ENCODE data around the gene USP12.

USP12 gene

DNA sequence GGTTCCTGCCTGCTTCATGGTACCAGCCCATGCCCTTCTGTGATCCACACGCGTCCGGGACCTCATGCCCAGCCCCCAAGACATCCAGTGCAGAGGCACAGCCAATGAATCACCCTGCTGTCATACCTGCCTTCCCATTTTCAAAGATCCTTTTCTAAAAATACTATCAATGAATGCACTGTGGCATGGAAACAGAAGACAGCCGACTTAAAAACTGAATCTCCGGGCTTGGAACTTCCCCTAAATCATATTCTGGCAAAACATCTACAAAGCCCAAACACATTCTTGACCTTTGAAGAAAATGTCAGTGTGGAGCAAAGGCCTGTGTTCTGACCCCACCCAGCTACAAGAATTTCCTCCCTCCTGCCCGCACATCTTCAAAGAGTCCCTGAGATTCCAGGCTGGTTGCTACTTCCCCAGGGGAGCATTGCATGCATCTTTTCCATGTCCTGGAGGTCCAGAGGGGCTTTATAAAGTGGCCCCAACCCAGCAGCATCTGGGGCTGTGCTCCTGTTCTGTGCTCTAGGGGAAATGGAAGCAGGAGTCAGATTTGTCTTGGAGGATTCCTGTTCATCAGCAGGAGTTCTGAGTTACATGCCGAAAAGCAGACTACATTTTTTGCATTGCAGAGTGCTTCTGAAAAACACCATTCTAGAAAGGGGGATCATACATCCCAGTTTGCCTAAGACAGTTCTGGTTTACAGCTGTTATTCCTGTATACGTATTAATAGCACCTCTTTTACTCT is 135.2 kb downstream of the USP12 start:
- no peak for DNase-seq (ENCODE audit: low read depth in 2 of 2)

DNA sequence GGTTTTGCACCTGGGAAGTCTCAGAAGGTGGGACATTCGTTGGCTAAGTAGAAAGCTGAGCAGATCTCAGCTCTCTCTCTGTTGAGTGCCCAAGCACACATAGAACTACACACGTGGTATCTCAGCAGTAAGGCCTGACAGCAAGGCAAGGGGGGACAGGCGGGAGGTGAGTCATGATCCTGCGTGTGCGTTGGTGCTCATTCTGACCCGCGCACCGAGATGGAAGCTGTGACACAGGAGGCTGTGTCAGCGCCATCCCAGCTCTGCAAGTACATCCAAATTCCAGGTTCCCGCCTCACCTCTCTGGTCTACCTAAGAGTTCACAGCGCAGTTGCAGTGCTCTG is 135.7 kb downstream of the USP12 start:
- DNase-seq (ENCODE audit: low read depth in 2 of 2) = no peak

DNA sequence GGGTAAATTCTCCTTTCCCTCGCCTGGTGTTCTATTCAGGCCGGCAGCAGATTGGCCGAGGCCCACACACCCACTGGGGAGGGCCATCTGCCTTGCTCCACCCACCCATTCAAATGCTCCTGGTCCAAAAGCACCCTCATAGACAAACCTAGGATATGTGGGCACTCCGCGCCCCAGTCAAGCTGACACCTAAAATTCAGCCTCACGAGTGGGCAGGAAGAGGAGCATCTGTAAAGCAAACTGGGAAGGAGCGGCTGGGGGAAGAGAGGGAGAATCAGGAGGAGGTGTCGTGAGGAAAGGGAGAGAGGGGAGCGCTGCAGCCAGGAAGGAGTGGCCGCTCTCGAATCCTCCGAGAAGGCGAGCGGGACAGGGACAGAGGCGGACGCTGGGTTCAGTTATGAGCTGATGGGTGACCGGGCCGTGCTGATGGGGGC is 136.9 kb downstream of the USP12 start:
- no peak for DNase-seq (ENCODE audit: low read depth in 2 of 2)

DNA sequence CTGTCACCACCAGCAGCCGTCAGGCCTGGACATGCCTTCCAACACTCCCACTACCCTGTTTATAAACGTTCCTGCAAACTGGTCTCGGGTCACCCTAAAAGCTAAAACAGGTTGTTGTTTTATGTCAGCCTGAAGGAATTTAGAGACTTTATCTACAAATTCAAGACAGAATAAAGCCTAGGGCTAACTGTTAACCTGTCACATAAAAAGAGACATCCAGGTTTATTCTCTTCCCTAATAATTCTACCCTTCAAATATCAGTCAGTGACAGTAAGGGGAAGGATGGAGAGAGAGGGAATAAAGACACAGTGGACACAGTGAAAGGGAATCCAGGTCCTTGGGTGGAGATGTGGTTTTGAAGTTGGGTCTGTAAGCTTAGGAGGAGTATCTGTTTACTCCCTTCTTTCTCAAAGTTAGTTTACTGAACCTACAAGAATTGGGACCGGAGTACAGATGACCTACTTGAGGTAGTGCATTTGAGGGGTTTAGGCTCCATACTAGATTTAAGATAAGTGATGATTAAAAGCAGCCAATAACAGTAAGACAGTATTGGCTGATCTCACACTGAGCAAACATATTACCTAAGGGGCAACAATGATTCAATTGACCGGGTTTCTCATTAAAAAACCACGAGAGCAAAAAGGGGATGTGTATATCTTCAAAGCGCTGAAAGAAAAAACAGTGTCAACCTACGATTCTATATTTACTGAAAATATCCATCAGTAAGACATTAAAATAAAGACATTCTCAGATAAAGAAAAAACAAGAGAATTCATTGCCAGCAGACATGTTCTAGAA is 142.7 kb downstream of the USP12 start:
- no peak for DNase-seq (ENCODE audit: low read depth in 2 of 2)

DNA sequence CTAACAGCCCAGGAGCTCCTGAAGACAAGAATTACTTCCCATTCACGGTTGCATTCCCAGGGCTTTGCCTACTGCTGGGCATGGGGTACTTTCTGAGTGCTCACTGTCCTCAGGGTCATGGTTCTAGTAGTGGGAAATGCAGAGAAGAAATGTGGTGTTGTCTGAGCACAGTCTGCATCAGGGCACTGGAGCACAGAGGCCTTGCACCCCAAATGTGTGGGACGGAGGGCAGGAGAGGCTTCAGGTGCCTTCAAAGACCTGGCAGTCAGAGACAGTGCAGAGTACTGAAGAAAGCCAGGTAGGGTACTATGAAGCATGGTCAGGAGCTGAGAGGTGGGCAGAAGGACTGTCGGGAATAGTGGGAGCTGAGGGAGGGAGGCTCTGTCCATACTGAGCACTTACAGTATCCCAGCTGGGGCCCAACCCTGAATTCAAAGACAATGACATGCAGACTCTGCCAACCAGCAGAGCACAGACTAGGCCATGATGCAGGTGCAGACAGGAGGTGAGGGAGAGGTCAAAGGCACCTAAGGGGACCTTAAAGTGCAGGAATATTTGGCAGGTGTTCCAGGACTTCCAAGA is 144.4 kb downstream of the USP12 start:
- no peak for DNase-seq (ENCODE audit: low read depth in 2 of 2)

DNA sequence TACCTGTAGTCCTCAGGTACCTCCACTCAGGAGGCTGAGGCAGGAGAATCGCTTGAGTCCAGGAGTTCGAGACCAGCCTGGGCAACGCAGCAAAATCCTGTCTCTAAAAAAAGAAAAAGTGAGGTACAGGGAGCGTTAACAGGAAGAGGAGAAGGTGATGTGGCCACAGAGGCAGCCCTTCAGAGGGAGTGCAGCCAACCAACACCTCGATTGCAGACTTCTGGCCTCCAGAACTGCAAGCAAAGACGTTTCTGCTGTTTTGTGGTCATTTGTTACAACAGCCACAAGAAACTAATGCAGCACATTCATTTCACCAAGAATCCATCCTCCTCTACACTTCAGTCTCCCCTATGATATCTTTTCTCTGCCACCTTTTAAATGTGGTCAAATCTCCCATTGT is 145.2 kb downstream of the USP12 start:
- no peak for DNase-seq (ENCODE audit: low read depth in 2 of 2)

DNA sequence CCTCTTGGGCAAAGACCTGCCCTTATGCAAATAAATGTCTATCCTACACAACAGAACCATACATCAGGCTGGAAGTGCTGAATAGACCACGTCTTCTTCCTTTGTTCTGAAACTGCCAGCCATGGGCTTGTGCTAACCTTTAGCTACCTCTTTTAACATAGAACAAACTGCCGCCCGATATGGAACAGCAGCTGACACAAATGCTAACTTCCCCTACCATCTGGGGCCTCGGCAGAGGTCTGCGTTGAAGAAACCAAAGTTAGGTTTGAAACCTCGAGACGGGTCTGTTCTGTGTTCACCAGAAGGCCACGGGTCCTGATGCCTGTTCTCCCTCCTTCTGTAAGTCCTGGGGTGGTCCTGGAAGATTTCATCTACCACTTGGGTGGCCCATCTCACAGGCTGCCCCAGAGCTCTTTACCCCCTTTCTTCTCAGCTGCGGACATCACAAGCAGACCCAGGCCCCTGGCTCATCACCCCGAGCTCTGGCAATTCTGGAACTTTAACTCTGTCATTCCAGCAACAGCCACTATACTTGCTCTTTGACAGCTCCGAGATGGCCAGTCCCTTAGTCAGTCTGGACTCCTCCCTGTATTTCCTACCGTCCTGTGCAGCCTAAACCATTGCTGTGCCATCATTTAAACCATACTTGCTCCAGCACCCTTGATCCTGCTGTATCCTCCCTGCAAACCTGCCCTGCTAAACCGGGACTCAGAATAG is 146.7 kb downstream of the USP12 start:
- no peak for DNase-seq (ENCODE audit: low read depth in 2 of 2)

DNA sequence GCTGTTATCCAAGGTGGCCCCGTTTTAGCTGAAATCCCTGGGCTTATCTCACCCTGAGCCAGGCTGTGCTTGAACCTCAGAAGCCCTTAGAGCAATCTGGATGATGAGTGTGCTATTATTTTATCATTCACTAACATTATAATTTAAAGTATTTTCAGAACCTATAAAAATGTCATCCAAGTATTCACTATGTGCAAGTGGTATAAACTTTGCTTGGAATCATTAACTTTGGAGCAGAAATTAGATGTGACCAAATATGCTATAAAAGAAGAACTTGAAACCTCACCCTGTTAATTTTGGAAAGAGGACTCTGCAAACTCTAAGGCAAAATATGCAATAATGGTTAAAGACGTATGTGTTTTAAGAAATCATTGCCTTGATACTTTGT is 147.5 kb downstream of the USP12 start:
- no peak for DNase-seq (ENCODE audit: low read depth in 2 of 2)

DNA sequence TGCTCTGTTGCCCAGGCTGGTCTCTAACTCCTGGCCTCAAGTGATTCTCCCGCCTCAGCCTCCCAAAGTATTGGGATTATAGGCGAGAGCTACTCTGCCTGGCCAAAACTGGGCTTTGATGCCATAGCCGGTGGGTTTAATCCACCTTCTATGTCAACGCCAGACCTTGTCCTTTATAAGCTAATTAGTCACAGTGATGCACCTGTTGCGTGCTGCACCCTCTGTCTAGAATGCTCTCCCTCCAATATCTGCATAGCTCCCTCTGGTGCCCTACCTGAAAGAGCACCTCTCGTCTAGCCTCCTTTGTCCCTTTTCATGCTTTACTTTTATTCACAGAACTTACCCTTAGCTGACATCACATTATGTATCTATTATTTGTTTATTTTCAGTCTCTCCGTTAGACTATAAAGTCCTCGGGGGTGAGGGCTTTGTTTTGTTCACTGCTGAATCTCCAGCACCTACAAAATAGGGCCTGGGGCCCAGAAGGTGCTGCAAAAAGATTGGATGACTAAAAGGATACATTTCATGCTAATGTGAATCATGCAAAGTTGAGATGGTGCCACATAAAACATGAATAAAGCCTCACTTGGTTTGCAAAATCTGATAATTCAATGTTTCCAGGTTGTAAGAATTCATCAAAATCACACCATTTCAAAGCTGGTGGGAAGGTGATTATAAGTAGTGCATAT is 148.1 kb downstream of the USP12 start:
- no peak for DNase-seq (ENCODE audit: low read depth in 2 of 2)

DNA sequence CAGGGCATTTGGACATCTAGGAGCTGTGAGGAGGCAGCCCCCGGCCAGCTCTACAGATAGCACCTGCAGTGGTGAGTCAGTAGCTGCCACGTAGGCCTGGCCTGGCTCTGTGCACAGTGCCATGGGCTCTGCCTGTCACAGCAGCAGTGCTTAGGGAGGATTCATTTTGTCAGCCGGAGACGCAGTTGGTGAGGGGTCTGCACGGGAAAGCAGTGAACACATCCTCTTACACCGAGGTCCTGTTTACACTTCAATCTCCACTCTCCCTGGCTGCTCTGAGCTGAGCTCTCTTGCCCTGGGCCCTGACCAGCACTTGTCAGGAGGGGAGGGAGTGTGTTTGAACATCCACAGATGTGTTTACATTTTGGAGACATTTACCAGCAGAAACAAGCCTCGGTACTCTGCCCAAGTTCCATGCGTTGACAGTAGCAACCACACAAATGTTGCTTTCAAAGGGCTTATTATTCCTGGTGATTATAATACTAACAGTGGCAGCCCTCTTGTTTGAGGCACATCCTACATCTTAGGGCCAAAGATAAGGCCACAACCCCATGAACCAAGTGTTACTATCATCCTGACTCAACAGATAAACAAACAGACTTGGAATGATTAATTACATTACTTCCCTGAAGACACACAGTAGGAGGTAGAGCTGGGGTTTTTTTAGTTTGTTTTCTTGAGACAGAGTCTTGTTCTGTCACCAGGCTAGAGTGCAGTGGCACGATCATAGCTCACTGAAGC is 148.9 kb downstream of the USP12 start:
- no peak for DNase-seq (ENCODE audit: low read depth in 2 of 2)

DNA sequence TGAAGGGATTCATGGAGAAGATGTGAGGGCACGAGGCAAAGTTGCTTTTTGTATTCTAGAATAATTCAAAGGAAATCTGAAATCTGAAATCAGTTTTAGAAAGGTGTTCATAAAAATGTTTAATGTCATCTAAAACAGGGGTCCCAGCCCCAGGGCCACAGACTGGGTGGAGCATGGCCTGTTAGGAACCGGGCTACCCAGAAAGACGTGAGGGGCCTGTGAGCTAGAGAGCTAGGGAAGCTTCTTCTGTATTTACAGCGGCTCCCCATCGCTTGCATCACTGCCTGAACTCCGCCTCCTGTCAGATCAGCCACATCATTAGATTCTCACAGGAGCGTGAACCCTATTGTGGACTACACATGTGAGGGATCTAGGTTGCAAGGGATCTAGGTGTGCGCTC is 151.2 kb downstream of the USP12 start:
- no peak for DNase-seq (ENCODE audit: low read depth in 2 of 2)

DNA sequence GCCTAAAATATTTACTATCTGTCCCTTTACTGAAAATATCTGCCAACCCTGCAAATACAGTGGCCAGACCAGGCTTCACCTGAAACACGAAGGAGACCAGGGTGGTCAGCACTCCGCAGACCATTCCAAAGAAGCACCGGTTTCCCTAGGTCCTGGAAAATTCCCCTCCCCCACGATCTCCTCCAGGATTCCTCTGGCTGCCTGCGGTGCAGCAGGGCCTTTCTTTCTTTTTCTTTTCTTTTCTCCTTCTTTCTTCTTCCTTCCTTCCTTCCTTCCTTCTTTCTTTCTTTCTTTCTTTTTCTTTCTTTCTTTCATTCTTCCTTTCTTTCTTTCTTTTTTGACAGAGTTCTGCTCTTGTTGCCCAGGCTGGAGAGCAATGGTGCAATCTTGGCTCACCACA is 152.7 kb downstream of the USP12 start:
- DNase-seq (ENCODE audit: low read depth in 2 of 2) = no peak

DNA sequence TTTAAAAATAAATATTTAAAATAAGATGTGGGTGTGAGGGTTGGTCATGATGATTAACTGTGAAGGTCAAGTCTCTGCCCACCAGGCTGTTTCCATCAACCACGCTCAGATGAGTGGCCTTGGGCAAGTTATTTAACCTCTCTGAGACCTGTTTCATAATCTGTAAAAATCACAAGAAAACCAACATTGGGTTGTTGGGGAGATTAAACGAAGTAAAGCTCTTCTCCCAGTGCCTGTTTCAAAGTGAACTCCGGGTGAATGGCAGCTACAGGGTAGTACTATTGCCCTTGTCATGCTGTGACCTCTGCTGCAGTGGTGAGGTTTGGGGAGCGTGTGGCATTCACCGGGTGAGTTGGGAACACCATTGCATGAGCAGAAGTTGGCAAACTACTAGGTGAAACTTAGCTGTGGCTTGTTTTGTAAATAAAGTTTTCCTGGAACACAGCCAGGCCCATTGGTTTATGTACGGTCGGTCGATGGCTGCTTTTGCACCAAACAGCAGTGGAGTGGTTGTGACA is 153.2 kb downstream of the USP12 start:
- DNase-seq (ENCODE audit: low read depth in 2 of 2) = no peak

DNA sequence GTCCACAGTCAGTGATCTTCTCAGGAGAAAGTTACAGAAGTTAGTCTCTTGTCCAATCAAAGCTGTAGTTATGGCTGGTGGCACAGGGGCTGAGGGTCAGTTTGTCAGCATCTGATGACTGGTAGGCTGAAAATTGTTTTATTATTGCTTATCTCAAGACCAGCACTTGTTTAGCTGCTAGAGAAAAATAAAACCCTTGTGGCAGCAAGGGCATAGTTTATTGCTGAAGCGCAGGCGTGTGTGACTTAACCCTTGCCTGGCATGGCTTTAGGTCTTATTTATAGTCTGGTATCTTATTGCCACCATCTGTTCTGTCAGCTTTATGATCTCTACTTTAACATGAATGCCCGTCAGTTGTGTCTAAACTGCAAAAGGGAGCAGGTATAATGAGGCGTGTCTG is 154.7 kb downstream of the USP12 start:
- DNase-seq (ENCODE audit: low read depth in 2 of 2) = no peak

Measured in stimulated activated CD8-positive, alpha-beta memory T cell treated with anti-CD3 and anti-CD28 coated beads, Interleukin-15, amount 100 ng/mL, for 48 hours (primary cell).